Osteocyte (in vitro differentiated cells): ENCODE measurements around the gene SIGLEC11. TPM values are rescaled to one million over a fixed set of nuclear protein-coding genes. Genes with fewer than 3 reads are reported as not detected.

Source experiments
- DNase-seq: peaks from one replicate; pipeline ENCODE4 v3.0.0; 2021; ENCODE audit warnings: mixed read lengths; ENCODE audit not compliant: unreplicated experiment; ENCODE audit errors: extremely low spot score
- H3K27ac Mint-ChIP-seq: one replicate; pipeline ENCODE4 v1.8.0; 2021; ENCODE audit warnings: mild to moderate bottlenecking, mixed read lengths; ENCODE audit not compliant: unreplicated experiment
- H3K27me3 Mint-ChIP-seq: one replicate; pipeline ENCODE4 v1.8.0; 2021; ENCODE audit warnings: mixed read lengths; ENCODE audit not compliant: unreplicated experiment
- H3K36me3 Mint-ChIP-seq: one replicate; pipeline ENCODE4 v1.8.0; 2021; ENCODE audit warnings: mixed read lengths; ENCODE audit not compliant: unreplicated experiment
- H3K4me1 Mint-ChIP-seq: one replicate; pipeline ENCODE4 v1.8.0; 2021; ENCODE audit warnings: mixed read lengths; ENCODE audit not compliant: unreplicated experiment
- H3K4me3 Mint-ChIP-seq: one replicate; pipeline ENCODE4 v1.8.0; 2021; ENCODE audit warnings: mild to moderate bottlenecking, moderate library complexity, mixed read lengths; ENCODE audit not compliant: unreplicated experiment
- H3K9me3 Mint-ChIP-seq: one replicate; pipeline ENCODE4 v1.8.0; 2021; ENCODE audit warnings: mixed read lengths; ENCODE audit not compliant: unreplicated experiment
- CTCF ChIP-seq: fragments of 200-600 bp; sonication (generic); IDR thresholded peaks from 2 replicates; pipeline ENCODE4 v1.5.0; 2021; ENCODE audit warnings: antibody characterized with exemption, mild to moderate bottlenecking, moderate library complexity
- total RNA-seq: library from RNA; stranded (reverse); gene quantifications from 2 replicates; pipeline ENCODE4 v1.2.1, GENCODE V29; 2021

The SIGLEC11 gene
- total RNA-seq, 1 donor from 2014 or later, result not detected

- no peak for DNase-seq
- Mint-ChIP-seq H3K4me3 (no peak overlapping the region), H3K36me3 (no peaks in the 10 kb centered on the region), H3K27ac (no peak overlapping the region), H3K4me1 (no peaks in the 10 kb centered on the region), H3K27me3 (peaks cover 20% of the 10 kb centered on the region), H3K9me3 (no peaks in the 10 kb centered on the region)
- TF ChIP-seq CTCF, result no peak
These were observed 6.0 kb downstream of the SIGLEC11 start for GRCh38 chr19:49954933-49955332.

GRCh38 chr19:49954092-49954829 lies 6.7 kb downstream of the SIGLEC11 start:
- Mint-ChIP-seq H3K9me3 (no peaks in the 10 kb centered on the region), H3K27ac (no peak overlapping the region), H3K27me3 (peaks cover 20% of the 10 kb centered on the region), H3K4me1 (no peaks in the 10 kb centered on the region), H3K4me3 (no peak overlapping the region), H3K36me3 (no peaks in the 10 kb centered on the region)
- no peak for TF ChIP-seq CTCF
- DNase-seq, result no peak

GRCh38 chr19:49953416-49953815 lies 7.6 kb downstream of the SIGLEC11 start:
- no peaks in the 10 kb centered on the region for H3K36me3 Mint-ChIP-seq
- no peak overlapping the region for H3K4me3 Mint-ChIP-seq

GRCh38 chr19:49952906-49953305 lies 8.1 kb downstream of the SIGLEC11 start:
- Mint-ChIP-seq H3K27me3 (peaks cover 18% of the 10 kb centered on the region), H3K4me1 (no peaks in the 10 kb centered on the region), H3K27ac (no peak overlapping the region), H3K4me3 (no peak overlapping the region), H3K9me3 (no peaks in the 10 kb centered on the region), H3K36me3 (no peaks in the 10 kb centered on the region)
- DNase-seq, result no peak
- TF ChIP-seq CTCF, result no peak

More at GRCh38 chr19:49953416-49953815, 7.6 kb downstream of the SIGLEC11 start:
- no peak overlapping the region for H3K27ac Mint-ChIP-seq
- H3K27me3 Mint-ChIP-seq, result peaks cover 20% of the 10 kb centered on the region
- no peaks in the 10 kb centered on the region for H3K4me1 Mint-ChIP-seq
- DNase-seq, result no peak
- no peaks in the 10 kb centered on the region for H3K9me3 Mint-ChIP-seq
- no peak for TF ChIP-seq CTCF

- TF ChIP-seq CTCF, result no peak
- no peak overlapping the region for H3K4me3 Mint-ChIP-seq
- no peaks in the 10 kb centered on the region for H3K9me3 Mint-ChIP-seq
- H3K27ac Mint-ChIP-seq, result no peak overlapping the region
- H3K36me3 Mint-ChIP-seq, result no peaks in the 10 kb centered on the region
- H3K27me3 Mint-ChIP-seq, result peaks cover 18% of the 10 kb centered on the region
- no peaks in the 10 kb centered on the region for H3K4me1 Mint-ChIP-seq
- no peak for DNase-seq
These were observed 8.5 kb downstream of the SIGLEC11 start for GRCh38 chr19:49952479-49952836.
